ENCODE results near the gene AFG3L2. TPM values are rescaled to one million over a fixed set of nuclear protein-coding genes. Genes with fewer than 3 reads are reported as not detected.

AFG3L2 gene
- total and polyA plus RNA-seq, 9 of the 15 experiments (the other 6 are each of a cell fraction or from before 2014, with no cell fraction given), result 24.1 to 109 (median 84.0) TPM

DNA sequence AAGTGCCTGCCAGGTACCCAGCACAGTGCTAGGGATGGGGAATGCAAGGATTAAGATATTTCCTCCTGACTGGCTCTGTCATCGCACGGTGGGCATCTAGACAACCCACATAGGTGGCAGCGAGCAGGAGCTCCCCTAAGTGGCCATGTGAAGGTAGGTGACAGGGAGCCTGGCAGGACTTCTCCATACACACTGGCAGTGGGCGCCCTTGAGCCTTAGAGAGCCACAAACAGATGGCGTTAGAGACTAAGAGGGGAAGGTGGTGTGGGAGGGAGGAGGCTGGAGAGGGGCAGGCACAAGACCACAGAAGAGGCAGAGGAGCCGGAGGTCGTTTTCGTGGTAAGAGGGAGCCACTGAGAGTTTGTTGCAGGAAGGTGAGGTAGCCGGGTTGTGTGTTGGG lies 45.9 kb upstream of the AFG3L2 start:
- FAIRE-seq (no peak), DNase-seq (ENCODE audit: extremely low read depth in 1 of 4, low spot score in 3 of 4) (no peak), ATAC-seq (no peak)
- POLR2A ChIA-PET, result interaction anchor here (0.6 to 1.1 kb wide), 3 partner anchors 10 to 228 kb away, joined by 3 to 5 read pairs (median 3); partner anchors contain the start of gene PRELID3A
- BruUV-seq (replicated peaks), result no TSS peak
- Histone ChIP-seq H3K36me3 (ENCODE audit: control insufficient read depth, insufficient read depth, low read length) (peaks cover 16% of the 10 kb centered on the region), H3K4me1 (replicated peaks in 1 of 2; ENCODE audit: control insufficient read depth in 2 of 2, insufficient read depth in 2 of 2, low read length in 2 of 2) (peaks cover 0 to 3% of the 10 kb centered on the region in 2 experiments; a peak in 2 of 5 replicates), H3K27ac (ENCODE audit: extremely low read depth, low read depth, low read length) (no peak overlapping the region), H3K9ac (ENCODE audit: insufficient read depth in 1 of 2, low read depth in 2 of 2, low read length in 2 of 2) (no peak overlapping the region), H3K9me1 (ENCODE audit: control insufficient read depth, insufficient read depth, low read length) (no peaks in the 10 kb centered on the region), H3K4me3 (no peak overlapping the region), H3K4me2 (ENCODE audit: insufficient read depth, low read length) (no peak overlapping the region), H3K79me2 (ENCODE audit: control insufficient read depth, insufficient read depth, low read length) (no peaks in the 10 kb centered on the region), H3K27me3 (ENCODE audit: control insufficient read depth in 2 of 2, insufficient read depth in 2 of 2, low read length in 2 of 2) (no peaks in the 10 kb centered on the region), H3K9me3 (replicated peaks; ENCODE audit: control insufficient read depth, insufficient read depth, low read depth, low read length) (no peaks in the 10 kb centered on the region), H2AFZ (ENCODE audit: low read depth, low read length) (no peak overlapping the region), H4K20me1 (replicated peaks; ENCODE audit: control insufficient read depth, insufficient read depth, low read length) (no peaks in the 10 kb centered on the region)
- TF ChIP-seq ARNT (IDR thresholded peaks at IDR 0.05) (no peak), RAD21 (CRISPR knock-in tag; conservative IDR thresholded peaks at IDR 0.05 in 1 of 2, IDR thresholded peaks at IDR 0.05 in 1 of 2) (peak in 1 of 2 experiments; percentile 33; a peak in 1 of 4 replicates)
- TF ChIP-seq, protein P1, sequence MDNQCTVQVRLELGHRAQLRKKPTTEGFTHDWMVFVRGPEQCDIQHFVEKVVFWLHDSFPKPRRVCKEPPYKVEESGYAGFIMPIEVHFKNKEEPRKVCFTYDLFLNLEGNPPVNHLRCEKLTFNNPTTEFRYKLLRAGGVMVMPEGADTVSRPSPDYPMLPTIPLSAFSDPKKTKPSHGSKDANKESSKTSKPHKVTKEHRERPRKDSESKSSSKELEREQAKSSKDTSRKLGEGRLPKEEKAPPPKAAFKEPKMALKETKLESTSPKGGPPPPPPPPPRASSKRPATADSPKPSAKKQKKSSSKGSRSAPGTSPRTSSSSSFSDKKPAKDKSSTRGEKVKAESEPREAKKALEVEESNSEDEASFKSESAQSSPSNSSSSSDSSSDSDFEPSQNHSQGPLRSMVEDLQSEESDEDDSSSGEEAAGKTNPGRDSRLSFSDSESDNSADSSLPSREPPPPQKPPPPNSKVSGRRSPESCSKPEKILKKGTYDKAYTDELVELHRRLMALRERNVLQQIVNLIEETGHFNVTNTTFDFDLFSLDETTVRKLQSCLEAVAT (IDR thresholded peaks at IDR 0.05), result no peak
- TF ChIP-seq, protein P2, sequence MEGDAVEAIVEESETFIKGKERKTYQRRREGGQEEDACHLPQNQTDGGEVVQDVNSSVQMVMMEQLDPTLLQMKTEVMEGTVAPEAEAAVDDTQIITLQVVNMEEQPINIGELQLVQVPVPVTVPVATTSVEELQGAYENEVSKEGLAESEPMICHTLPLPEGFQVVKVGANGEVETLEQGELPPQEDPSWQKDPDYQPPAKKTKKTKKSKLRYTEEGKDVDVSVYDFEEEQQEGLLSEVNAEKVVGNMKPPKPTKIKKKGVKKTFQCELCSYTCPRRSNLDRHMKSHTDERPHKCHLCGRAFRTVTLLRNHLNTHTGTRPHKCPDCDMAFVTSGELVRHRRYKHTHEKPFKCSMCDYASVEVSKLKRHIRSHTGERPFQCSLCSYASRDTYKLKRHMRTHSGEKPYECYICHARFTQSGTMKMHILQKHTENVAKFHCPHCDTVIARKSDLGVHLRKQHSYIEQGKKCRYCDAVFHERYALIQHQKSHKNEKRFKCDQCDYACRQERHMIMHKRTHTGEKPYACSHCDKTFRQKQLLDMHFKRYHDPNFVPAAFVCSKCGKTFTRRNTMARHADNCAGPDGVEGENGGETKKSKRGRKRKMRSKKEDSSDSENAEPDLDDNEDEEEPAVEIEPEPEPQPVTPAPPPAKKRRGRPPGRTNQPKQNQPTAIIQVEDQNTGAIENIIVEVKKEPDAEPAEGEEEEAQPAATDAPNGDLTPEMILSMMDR (IDR thresholded peaks at IDR 0.05 in 2 of 3, conservative IDR thresholded peaks at IDR 0.05 in 1 of 3; ENCODE audit: insufficient read depth in 2 of 3, low read depth in 1 of 3, low read length in 3 of 3), result peak in 2 of 3 experiments; percentile 38 to 52; a peak in 4 of 6 replicates
- TF ChIP-seq, protein P3, sequence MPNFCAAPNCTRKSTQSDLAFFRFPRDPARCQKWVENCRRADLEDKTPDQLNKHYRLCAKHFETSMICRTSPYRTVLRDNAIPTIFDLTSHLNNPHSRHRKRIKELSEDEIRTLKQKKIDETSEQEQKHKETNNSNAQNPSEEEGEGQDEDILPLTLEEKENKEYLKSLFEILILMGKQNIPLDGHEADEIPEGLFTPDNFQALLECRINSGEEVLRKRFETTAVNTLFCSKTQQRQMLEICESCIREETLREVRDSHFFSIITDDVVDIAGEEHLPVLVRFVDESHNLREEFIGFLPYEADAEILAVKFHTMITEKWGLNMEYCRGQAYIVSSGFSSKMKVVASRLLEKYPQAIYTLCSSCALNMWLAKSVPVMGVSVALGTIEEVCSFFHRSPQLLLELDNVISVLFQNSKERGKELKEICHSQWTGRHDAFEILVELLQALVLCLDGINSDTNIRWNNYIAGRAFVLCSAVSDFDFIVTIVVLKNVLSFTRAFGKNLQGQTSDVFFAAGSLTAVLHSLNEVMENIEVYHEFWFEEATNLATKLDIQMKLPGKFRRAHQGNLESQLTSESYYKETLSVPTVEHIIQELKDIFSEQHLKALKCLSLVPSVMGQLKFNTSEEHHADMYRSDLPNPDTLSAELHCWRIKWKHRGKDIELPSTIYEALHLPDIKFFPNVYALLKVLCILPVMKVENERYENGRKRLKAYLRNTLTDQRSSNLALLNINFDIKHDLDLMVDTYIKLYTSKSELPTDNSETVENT (CRISPR knock-in tag; IDR thresholded peaks at IDR 0.05), result no peak
- in situ Hi-C loops (cut with MboI), result no loop called here
- WGBS (ENCODE audit: insufficient coverage, low coverage, missing lambda C conversion rate), result 71% methylated on average over 9 of the region's 9 CpGs
- CTCF ChIA-PET (ENCODE audit: low intra/inter-chr PET ratio), result interaction anchor here (0.8 kb wide), 1 partner anchor 26 kb away, joined by 4 read pairs; no protein-coding TSS in a partner anchor
- intact Hi-C loops (cut with micrococcal nuclease), result no loop called here
